Body of pancreas (tissue), 4 donors: ENCODE measurements around the gene ZBTB43.

Experiments used
- CTCF ChIP-seq, 7 experiments: fragments of 450-650 bp in 4 of 7; fragments of 200-600 bp in 3 of 7; sonication (generic) in 3 of 7; IDR thresholded peaks; one replicate each; pipeline ENCODE4 v1.5.1; 2016 to 2019; ENCODE audit warnings: antibody characterized with exemption in 7 of 7
- POLR2A ChIP-seq, 3 donors: fragments of 450-650 bp; IDR thresholded peaks; one replicate each; pipeline ENCODE4 v1.6.1; 2016; ENCODE audit warnings: antibody characterized with exemption in 3 of 3, mild to moderate bottlenecking in 2 of 3

GRCh38 chr9:126758916-126759585 lies 45.8 kb upstream of the ZBTB43 start:
- TF ChIP-seq CTCF (IDR thresholded peaks at IDR 0.05) (no peak), POLR2A (IDR thresholded peaks at IDR 0.05) (no peak)
